ENCODE results near the gene DDTL.
"Not testable (repeated sequence)": the region's sequence is repeated elsewhere in the genome, so short reads cannot be mapped to it uniquely, and the experiment has no call there.

DDTL gene

GRCh38 chr22:23966568-23966967 lies at the start of gene DDTL:
Gene DDTL (plus strand): TSS chr22:23966888. CDS start chr22:23966915, 27 bp downstream.
- not testable (repeated sequence) for H3K27me3 ChIP-seq (replicated peaks; ENCODE audit: control insufficient read depth, insufficient read depth, low read length); H3K9ac ChIP-seq (ENCODE audit: low read length); H3K4me3 ChIP-seq (ENCODE audit: low read length); H3K4me1 ChIP-seq (ENCODE audit: control insufficient read depth, insufficient read depth, low read length); DNase-seq (ENCODE audit: low read depth); H3K9me3 ChIP-seq (ENCODE audit: control insufficient read depth, low read length)
- H3K36me3 ChIP-seq (ENCODE audit: control insufficient read depth, insufficient read depth, low read length, severe bottlenecking) = peaks cover 26% of the 10 kb centered on the region

- H3K4me3 ChIP-seq (ENCODE audit: low read length); H3K9me3 ChIP-seq (ENCODE audit: control insufficient read depth, low read length); H3K27me3 ChIP-seq (replicated peaks; ENCODE audit: control insufficient read depth, insufficient read depth, low read length); H3K4me1 ChIP-seq (ENCODE audit: control insufficient read depth, insufficient read depth, low read length); DNase-seq (ENCODE audit: low read depth); H3K9ac ChIP-seq (ENCODE audit: low read length); H3K36me3 ChIP-seq (ENCODE audit: control insufficient read depth, insufficient read depth, low read length, severe bottlenecking): not testable (repeated sequence)
Measured at GRCh38 chr22:23920267-23920611, 46.4 kb upstream of the DDTL start.

- H3K9me3 ChIP-seq (ENCODE audit: control insufficient read depth, low read length) = peaks cover 12% of the 10 kb centered on the region
- H3K9ac ChIP-seq (ENCODE audit: low read length); H3K27me3 ChIP-seq (replicated peaks; ENCODE audit: control insufficient read depth, insufficient read depth, low read length); H3K4me3 ChIP-seq (ENCODE audit: low read length); H3K36me3 ChIP-seq (ENCODE audit: control insufficient read depth, insufficient read depth, low read length, severe bottlenecking); H3K4me1 ChIP-seq (ENCODE audit: control insufficient read depth, insufficient read depth, low read length): not testable (repeated sequence)
- peak; percentile 41 for DNase-seq (ENCODE audit: low read depth)
Measured at GRCh38 chr22:23921586-23922201, 45.0 kb upstream of the DDTL start.

DNA sequence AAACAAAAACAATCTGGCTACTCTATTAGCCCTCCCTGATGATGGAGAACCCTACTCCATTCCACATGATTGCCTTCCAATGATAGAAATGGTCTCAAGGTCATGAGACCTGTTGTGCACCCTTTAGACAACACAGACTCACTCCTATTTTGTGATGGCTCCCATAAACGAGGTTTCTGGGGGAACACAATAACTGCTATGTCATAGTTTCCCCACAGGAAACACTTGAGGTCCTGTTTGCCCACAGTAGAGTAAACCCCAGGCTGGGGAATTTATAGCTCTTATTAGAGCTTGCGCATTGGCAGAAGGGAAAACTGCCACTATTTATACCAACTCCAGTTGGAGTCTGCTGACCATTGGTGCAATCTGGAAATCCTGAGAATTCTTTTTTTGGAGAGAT lies 43.8 kb upstream of the DDTL start:
- DNase-seq (ENCODE audit: low read depth) = no peak
- Histone ChIP-seq H3K9ac (ENCODE audit: low read length) (no peak overlapping the region), H3K27me3 (replicated peaks; ENCODE audit: control insufficient read depth, insufficient read depth, low read length) (no peaks in the 10 kb centered on the region), H3K4me1 (ENCODE audit: control insufficient read depth, insufficient read depth, low read length) (peaks cover 6% of the 10 kb centered on the region), H3K9me3 (ENCODE audit: control insufficient read depth, low read length) (peaks cover 12% of the 10 kb centered on the region), H3K4me3 (ENCODE audit: low read length) (no peak overlapping the region), H3K36me3 (ENCODE audit: control insufficient read depth, insufficient read depth, low read length, severe bottlenecking) (peaks cover 6% of the 10 kb centered on the region)

- Histone ChIP-seq H3K36me3 (ENCODE audit: control insufficient read depth, insufficient read depth, low read length, severe bottlenecking) (peaks cover 6% of the 10 kb centered on the region), H3K4me3 (ENCODE audit: low read length) (no peak overlapping the region), H3K9me3 (ENCODE audit: control insufficient read depth, low read length) (peaks cover 12% of the 10 kb centered on the region), H3K9ac (ENCODE audit: low read length) (no peak overlapping the region), H3K27me3 (replicated peaks; ENCODE audit: control insufficient read depth, insufficient read depth, low read length) (no peaks in the 10 kb centered on the region), H3K4me1 (ENCODE audit: control insufficient read depth, insufficient read depth, low read length) (no peaks in the 10 kb centered on the region)
- no peak for DNase-seq (ENCODE audit: low read depth)
Measured at GRCh38 chr22:23925020-23925606, 41.6 kb upstream of the DDTL start.

DNA sequence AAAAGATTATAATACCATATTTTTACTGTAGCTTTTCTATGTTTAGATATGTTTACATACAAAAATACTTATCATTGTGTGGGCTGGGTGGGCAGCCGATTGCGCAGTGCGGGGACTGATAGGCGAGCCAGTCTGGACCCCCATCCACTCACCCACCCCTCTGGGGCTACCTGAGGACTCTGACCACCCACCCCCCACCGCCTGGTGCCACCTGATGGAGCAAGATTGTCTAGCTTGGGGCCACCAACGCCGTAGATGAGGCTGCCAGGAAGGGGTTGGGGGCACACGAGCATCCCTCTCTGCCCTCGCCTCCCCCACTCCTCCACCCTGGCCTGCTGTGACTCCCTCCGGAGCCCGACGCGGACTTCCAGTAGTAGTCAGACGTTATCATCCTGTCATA lies 40.1 kb upstream of the DDTL start:
- no peak overlapping the region for H3K9ac ChIP-seq (ENCODE audit: low read length)
- no peak overlapping the region for H3K4me3 ChIP-seq (ENCODE audit: low read length)
- H3K4me1 ChIP-seq (ENCODE audit: control insufficient read depth, insufficient read depth, low read length) = no peaks in the 10 kb centered on the region
- no peak for DNase-seq (ENCODE audit: low read depth)
- no peaks in the 10 kb centered on the region for H3K27me3 ChIP-seq (replicated peaks; ENCODE audit: control insufficient read depth, insufficient read depth, low read length)
- peaks cover 6% of the 10 kb centered on the region for H3K36me3 ChIP-seq (ENCODE audit: control insufficient read depth, insufficient read depth, low read length, severe bottlenecking)
- peaks cover 12% of the 10 kb centered on the region for H3K9me3 ChIP-seq (ENCODE audit: control insufficient read depth, low read length)

GRCh38 chr22:23938328-23939016 lies 28.2 kb upstream of the DDTL start:
- Histone ChIP-seq H3K9ac (ENCODE audit: low read length) (no peak overlapping the region), H3K9me3 (ENCODE audit: control insufficient read depth, low read length) (no peaks in the 10 kb centered on the region), H3K4me1 (ENCODE audit: control insufficient read depth, insufficient read depth, low read length) (no peaks in the 10 kb centered on the region), H3K27me3 (replicated peaks; ENCODE audit: control insufficient read depth, insufficient read depth, low read length) (no peaks in the 10 kb centered on the region), H3K4me3 (ENCODE audit: low read length) (no peak overlapping the region), H3K36me3 (ENCODE audit: control insufficient read depth, insufficient read depth, low read length, severe bottlenecking) (no peaks in the 10 kb centered on the region)
- no peak for DNase-seq (ENCODE audit: low read depth)

DNA sequence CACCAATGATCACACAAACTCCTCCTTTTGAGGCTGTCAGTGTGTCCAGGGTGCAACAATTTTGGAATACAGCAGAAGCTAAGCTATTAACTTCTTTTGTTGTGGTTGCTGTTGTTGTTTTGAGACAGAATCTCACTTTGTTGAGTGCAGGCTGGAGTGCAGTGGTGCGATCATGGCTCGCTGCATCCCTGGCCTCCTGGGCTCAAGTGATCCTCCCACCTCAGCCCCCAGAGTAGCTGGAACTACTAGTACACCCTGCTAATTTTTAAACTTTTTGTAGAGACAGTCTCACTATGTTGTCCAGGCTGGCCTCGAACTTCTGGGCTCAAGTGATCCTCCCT lies 27.7 kb upstream of the DDTL start:
- Histone ChIP-seq H3K4me1 (ENCODE audit: control insufficient read depth, insufficient read depth, low read length) (no peaks in the 10 kb centered on the region), H3K9ac (ENCODE audit: low read length) (no peak overlapping the region), H3K36me3 (ENCODE audit: control insufficient read depth, insufficient read depth, low read length, severe bottlenecking) (no peaks in the 10 kb centered on the region), H3K4me3 (ENCODE audit: low read length) (no peak overlapping the region), H3K27me3 (replicated peaks; ENCODE audit: control insufficient read depth, insufficient read depth, low read length) (no peaks in the 10 kb centered on the region), H3K9me3 (ENCODE audit: control insufficient read depth, low read length) (no peaks in the 10 kb centered on the region)
- no peak for DNase-seq (ENCODE audit: low read depth)

- not testable (repeated sequence) for DNase-seq (ENCODE audit: low read depth); H3K36me3 ChIP-seq (ENCODE audit: control insufficient read depth, insufficient read depth, low read length, severe bottlenecking)
Measured at GRCh38 chr22:23940166-23940565, 26.5 kb upstream of the DDTL start.

GRCh38 chr22:23947391-23947790 lies 19.3 kb upstream of the DDTL start:
- not testable (repeated sequence) for H3K4me3 ChIP-seq (ENCODE audit: low read length); H3K4me1 ChIP-seq (ENCODE audit: control insufficient read depth, insufficient read depth, low read length); H3K9me3 ChIP-seq (ENCODE audit: control insufficient read depth, low read length); H3K27me3 ChIP-seq (replicated peaks; ENCODE audit: control insufficient read depth, insufficient read depth, low read length); DNase-seq (ENCODE audit: low read depth); H3K9ac ChIP-seq (ENCODE audit: low read length); H3K36me3 ChIP-seq (ENCODE audit: control insufficient read depth, insufficient read depth, low read length, severe bottlenecking)

More at GRCh38 chr22:23940166-23940565, 26.5 kb upstream of the DDTL start:
- H3K4me3 ChIP-seq (ENCODE audit: low read length); H3K9me3 ChIP-seq (ENCODE audit: control insufficient read depth, low read length); H3K9ac ChIP-seq (ENCODE audit: low read length); H3K27me3 ChIP-seq (replicated peaks; ENCODE audit: control insufficient read depth, insufficient read depth, low read length); H3K4me1 ChIP-seq (ENCODE audit: control insufficient read depth, insufficient read depth, low read length): not testable (repeated sequence)

GRCh38 chr22:23949764-23950163 lies 16.9 kb upstream of the DDTL start:
- H3K4me1 ChIP-seq (ENCODE audit: control insufficient read depth, insufficient read depth, low read length); H3K4me3 ChIP-seq (ENCODE audit: low read length); DNase-seq (ENCODE audit: low read depth); H3K27me3 ChIP-seq (replicated peaks; ENCODE audit: control insufficient read depth, insufficient read depth, low read length); H3K9ac ChIP-seq (ENCODE audit: low read length); H3K36me3 ChIP-seq (ENCODE audit: control insufficient read depth, insufficient read depth, low read length, severe bottlenecking); H3K9me3 ChIP-seq (ENCODE audit: control insufficient read depth, low read length): not testable (repeated sequence)

GRCh38 chr22:23951383-23951782 lies 15.3 kb upstream of the DDTL start:
- not testable (repeated sequence) for H3K36me3 ChIP-seq (ENCODE audit: control insufficient read depth, insufficient read depth, low read length, severe bottlenecking); H3K4me1 ChIP-seq (ENCODE audit: control insufficient read depth, insufficient read depth, low read length); H3K4me3 ChIP-seq (ENCODE audit: low read length); H3K9me3 ChIP-seq (ENCODE audit: control insufficient read depth, low read length); H3K27me3 ChIP-seq (replicated peaks; ENCODE audit: control insufficient read depth, insufficient read depth, low read length); DNase-seq (ENCODE audit: low read depth); H3K9ac ChIP-seq (ENCODE audit: low read length)

Data from adipocyte (in vitro differentiated cells).